Epithelial cell of proximal tubule (primary cell): ENCODE measurements around the gene PDE4D. TPM values are rescaled to one million over a fixed set of nuclear protein-coding genes. Genes with fewer than 3 reads are reported as not detected.

Experiments used
- DNase-seq: peaks from one replicate; pipeline ENCODE4 v3.0.0-alpha.2; 2011; ENCODE audit warnings: low read depth
- H3K4me3 ChIP-seq: 2 replicates; pipeline ENCODE4 v1.5.1; 2011; ENCODE audit warnings: low read depth, mild to moderate bottlenecking, low read length
- total RNA-seq: library from RNA; depleted of rRNA; stranded (reverse); fragments of >200 nt; gene quantifications from 2 replicates; pipeline ENCODE4 v1.2.3, GENCODE V29; 2015
- TF ChIP-seq, protein P1 (sequence below): conservative IDR thresholded peaks from 2 replicates; pipeline ENCODE4 v1.5.1; 2012; ENCODE audit warnings: low read depth, mild to moderate bottlenecking, low read length

Gene PDE4D
- total RNA-seq, 1 donor from 2014 or later: 18.4 TPM

- TF ChIP-seq, protein P1, sequence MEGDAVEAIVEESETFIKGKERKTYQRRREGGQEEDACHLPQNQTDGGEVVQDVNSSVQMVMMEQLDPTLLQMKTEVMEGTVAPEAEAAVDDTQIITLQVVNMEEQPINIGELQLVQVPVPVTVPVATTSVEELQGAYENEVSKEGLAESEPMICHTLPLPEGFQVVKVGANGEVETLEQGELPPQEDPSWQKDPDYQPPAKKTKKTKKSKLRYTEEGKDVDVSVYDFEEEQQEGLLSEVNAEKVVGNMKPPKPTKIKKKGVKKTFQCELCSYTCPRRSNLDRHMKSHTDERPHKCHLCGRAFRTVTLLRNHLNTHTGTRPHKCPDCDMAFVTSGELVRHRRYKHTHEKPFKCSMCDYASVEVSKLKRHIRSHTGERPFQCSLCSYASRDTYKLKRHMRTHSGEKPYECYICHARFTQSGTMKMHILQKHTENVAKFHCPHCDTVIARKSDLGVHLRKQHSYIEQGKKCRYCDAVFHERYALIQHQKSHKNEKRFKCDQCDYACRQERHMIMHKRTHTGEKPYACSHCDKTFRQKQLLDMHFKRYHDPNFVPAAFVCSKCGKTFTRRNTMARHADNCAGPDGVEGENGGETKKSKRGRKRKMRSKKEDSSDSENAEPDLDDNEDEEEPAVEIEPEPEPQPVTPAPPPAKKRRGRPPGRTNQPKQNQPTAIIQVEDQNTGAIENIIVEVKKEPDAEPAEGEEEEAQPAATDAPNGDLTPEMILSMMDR: no peak
- DNase-seq: no peak
Measured at GRCh38 chr5:58974083-58974482, 919.4 kb downstream of the PDE4D start.

DNA sequence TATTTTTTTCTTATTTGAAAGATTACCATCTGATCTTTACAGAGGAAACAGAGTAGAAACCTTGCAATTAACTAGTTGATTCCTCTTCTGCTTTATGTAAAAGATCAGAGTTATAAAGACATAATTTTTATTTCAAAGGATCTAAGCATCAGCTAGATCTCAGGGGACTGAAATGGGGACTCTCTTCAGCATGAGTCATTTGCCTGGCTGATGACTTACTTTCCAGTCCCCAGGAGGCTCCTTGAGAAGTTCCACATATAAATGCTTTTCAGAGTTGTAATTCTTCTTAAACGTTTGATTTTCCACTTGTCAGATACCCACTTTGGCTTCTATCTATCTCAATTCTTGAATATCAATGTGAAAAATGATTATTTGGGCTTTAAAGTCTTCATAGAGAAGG lies 921.2 kb downstream of the PDE4D start:
- TF ChIP-seq, protein P1: no peak
- H3K4me3 ChIP-seq: no peak overlapping the region
- DNase-seq: no peak

More at GRCh38 chr5:58974083-58974482, 919.4 kb downstream of the PDE4D start:
- no peak overlapping the region for H3K4me3 ChIP-seq

DNA sequence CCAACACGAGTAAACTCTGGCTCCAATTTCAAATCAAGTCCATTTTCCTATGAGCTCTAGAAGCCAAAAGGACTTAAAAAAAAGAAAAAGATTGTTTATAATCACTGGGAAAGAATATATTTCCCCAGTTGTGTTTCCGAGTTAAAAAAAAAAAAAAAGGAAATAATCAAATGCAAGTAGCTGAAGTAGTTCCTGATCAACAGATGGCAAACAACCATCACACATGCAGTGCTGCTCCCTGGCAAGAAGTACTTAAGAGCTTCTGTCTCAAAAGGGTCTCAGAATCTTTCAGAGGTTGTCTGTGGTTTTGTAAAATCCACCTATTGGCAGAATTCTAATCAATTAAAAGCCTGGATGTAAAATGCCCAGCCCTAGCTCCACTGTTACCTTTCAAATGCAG lies 922.8 kb downstream of the PDE4D start:
- no peak overlapping the region for H3K4me3 ChIP-seq
- no peak for DNase-seq
- TF ChIP-seq, protein P1: no peak

GRCh38 chr5:58969795-58970194 lies 923.7 kb downstream of the PDE4D start:
- no peak overlapping the region for H3K4me3 ChIP-seq
- DNase-seq: no peak
- TF ChIP-seq, protein P1: no peak

DNA sequence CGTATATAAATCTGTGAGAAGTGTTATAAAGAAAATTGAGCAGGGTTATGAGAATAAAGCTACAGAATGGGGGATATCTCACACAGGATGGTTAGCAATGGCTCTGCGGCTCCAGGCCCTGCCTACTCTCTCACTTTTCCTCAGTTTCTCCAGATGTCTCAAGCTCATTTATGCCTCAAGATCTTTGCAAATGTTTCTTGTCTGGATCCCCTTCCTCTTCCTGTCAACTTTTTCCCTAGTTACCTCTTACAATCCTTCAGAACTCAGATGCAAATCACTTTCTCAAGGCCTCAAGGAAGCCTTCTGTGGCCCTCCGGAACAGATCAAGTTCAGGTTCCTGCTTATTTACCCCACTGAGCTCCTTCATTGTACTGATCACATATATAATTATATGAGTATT lies 924.3 kb downstream of the PDE4D start:
- no peak overlapping the region for H3K4me3 ChIP-seq
- TF ChIP-seq, protein P1: no peak
- DNase-seq: no peak

- TF ChIP-seq, protein P1: no peak
- DNase-seq: no peak
- H3K4me3 ChIP-seq: no peak overlapping the region
Measured at GRCh38 chr5:58968350-58968749, 925.2 kb downstream of the PDE4D start.

DNA sequence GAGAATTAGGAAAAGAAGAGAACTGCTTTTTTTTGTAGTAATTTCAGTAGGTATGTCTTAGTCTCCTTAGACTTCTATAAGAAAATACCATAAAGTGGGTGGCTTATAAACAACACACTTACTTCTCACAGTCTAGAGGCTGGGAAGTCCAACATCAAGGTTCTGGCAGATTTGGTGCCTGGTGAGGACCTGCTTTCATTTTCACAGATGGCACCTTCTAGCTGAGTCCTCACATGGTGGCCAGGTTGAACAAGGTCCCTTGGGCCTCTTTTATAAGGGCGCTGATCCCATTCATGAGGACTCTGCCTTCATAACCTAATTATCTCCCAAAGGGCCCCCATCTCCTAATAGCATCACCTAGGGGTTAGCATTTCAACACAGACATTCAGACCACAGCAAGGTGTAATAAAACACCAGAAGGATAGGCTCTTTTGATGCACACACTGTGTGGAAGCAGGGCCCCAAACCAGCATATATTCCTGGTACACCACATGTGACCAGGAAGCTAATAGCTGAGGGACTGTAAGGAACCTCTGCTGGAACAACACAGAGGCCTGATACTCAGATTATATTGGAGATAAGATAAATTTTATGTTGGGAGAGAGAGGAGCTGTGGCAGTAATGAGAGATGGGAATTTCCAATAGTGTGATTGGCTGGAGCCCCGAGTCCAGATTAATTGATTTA lies 925.8 kb downstream of the PDE4D start:
- H3K4me3 ChIP-seq: no peak overlapping the region
- no peak for DNase-seq
- TF ChIP-seq, protein P1: no peak
